GM23338 (cell line): Measurements from ENCODE around the gene ASB8. TPM values are rescaled to one million over a fixed set of nuclear protein-coding genes. Genes with fewer than 3 reads are reported as not detected.

Experiments used
- ATAC-seq: fragments of 200-7000 bp; cut with Tn5 transposase; 3 replicates; pipeline ENCODE4 v1.9.1; 2020
- DNase-seq: peaks from one replicate; pipeline ENCODE4 v3.0.0-alpha.2; 2015; ENCODE audit warnings: low spot score
- H2AFZ ChIP-seq: fragments of 200-600 bp; sonication (generic); 2 replicates; pipeline ENCODE4 v1.8.0; 2016; ENCODE audit warnings: antibody characterized with exemption, mild to moderate bottlenecking, moderate library complexity
- H3F3A ChIP-seq: fragments of 200-600 bp; sonication (generic); replicated peaks from 2 replicates; pipeline ENCODE4 v1.8.0; 2017; ENCODE audit warnings: antibody characterized with exemption, mixed run types, low read depth
- H3K27ac ChIP-seq: fragments of 200-600 bp; sonication (generic); 2 replicates; pipeline ENCODE4 v1.6.1; 2016; ENCODE audit warnings: low read depth
- H3K27me3 ChIP-seq: fragments of 200-600 bp; sonication (generic); 2 replicates; pipeline ENCODE4 v1.8.0; 2016; ENCODE audit warnings: mild to moderate bottlenecking, mixed run types, moderate library complexity; ENCODE audit not compliant: insufficient read depth
- H3K36me3 ChIP-seq: fragments of 200-600 bp; sonication (generic); 2 replicates; pipeline ENCODE4 v1.8.0; 2016; ENCODE audit warnings: mild to moderate bottlenecking; ENCODE audit not compliant: insufficient read depth
- H3K4me1 ChIP-seq: fragments of 200-600 bp; sonication (generic); 2 replicates; pipeline ENCODE4 v1.8.0; 2016; ENCODE audit warnings: mild to moderate bottlenecking, moderate library complexity; ENCODE audit not compliant: insufficient read depth
- H3K4me2 ChIP-seq: fragments of 200-600 bp; sonication (generic); 2 replicates; pipeline ENCODE4 v1.7.1; 2017; ENCODE audit warnings: mixed run types
- H3K4me3 ChIP-seq: fragments of 200-600 bp; sonication (generic); 2 replicates; pipeline ENCODE4 v1.6.1; 2016; ENCODE audit warnings: mixed run types
- H3K79me2 ChIP-seq: fragments of 200-600 bp; sonication (generic); replicated peaks from 2 replicates; pipeline ENCODE4 v1.8.0; 2017; ENCODE audit warnings: mild to moderate bottlenecking; ENCODE audit not compliant: insufficient read depth
- H3K9me2 ChIP-seq: fragments of 200-600 bp; sonication (generic); 2 replicates; pipeline ENCODE4 v1.8.0; 2017; ENCODE audit not compliant: insufficient read depth
- H4K20me1 ChIP-seq: fragments of 200-600 bp; sonication (generic); replicated peaks from 2 replicates; pipeline ENCODE4 v1.8.0; 2017; ENCODE audit warnings: mild to moderate bottlenecking; ENCODE audit not compliant: insufficient read depth
- H3K27ac Mint-ChIP-seq: 2 replicates; pipeline ENCODE4 v1.8.0; 2020; ENCODE audit warnings: inconsistent platforms, mild to moderate bottlenecking, moderate library complexity, mixed read lengths
- H3K27me3 Mint-ChIP-seq: 3 replicates; pipeline ENCODE4 v1.8.0; 2022; ENCODE audit warnings: low read depth, mild to moderate bottlenecking, moderate library complexity, mixed read lengths, inconsistent platforms; ENCODE audit not compliant: insufficient read depth, poor library complexity
- H3K36me3 Mint-ChIP-seq: 3 replicates; pipeline ENCODE4 v1.8.0; 2021; ENCODE audit warnings: low read depth, mild to moderate bottlenecking, inconsistent platforms, moderate library complexity, mixed read lengths
- H3K4me1 Mint-ChIP-seq: 3 replicates; pipeline ENCODE4 v1.8.0; 2020; ENCODE audit warnings: mild to moderate bottlenecking, inconsistent platforms, mixed read lengths
- H3K4me3 Mint-ChIP-seq: 3 replicates; pipeline ENCODE4 v1.8.0; 2021; ENCODE audit warnings: moderate library complexity, mild to moderate bottlenecking, inconsistent platforms, mixed read lengths
- H3K9me3 Mint-ChIP-seq: 3 replicates; pipeline ENCODE4 v1.8.0; 2020; ENCODE audit warnings: moderate library complexity, mild to moderate bottlenecking, inconsistent platforms, mixed read lengths
- CREB1 ChIP-seq: fragments of 250-450 bp; sonication (Bioruptor Pico); IDR thresholded peaks from 2 replicates; pipeline ENCODE4 v1.5.0; 2020; ENCODE audit warnings: low read depth, mild to moderate bottlenecking, moderate library complexity
- CTCF ChIP-seq, 2 experiments: fragments of 200-600 bp in 1 of 2; sonication (generic) in 1 of 2; conservative IDR thresholded peaks; 2 replicates each; pipeline versions ENCODE4 v1.5.1 to v1.6.1; 2016 to 2017; ENCODE audit warnings: antibody characterized with exemption in 2 of 2, low read depth in 2 of 2, mild to moderate bottlenecking in 2 of 2, moderate library complexity in 1 of 2
- ETS1 ChIP-seq: IDR thresholded peaks from 2 replicates; pipeline ENCODE4 v1.6.1; 2016; ENCODE audit warnings: antibody characterized with exemption
- EZH2 ChIP-seq: fragments of 200-600 bp; sonication (generic); IDR thresholded peaks from one replicate; pipeline ENCODE4 v1.8.0; 2017; ENCODE audit warnings: antibody characterized with exemption, mild to moderate bottlenecking, low read depth; ENCODE audit not compliant: unreplicated experiment
- EZH2phosphoT487 ChIP-seq: fragments of 200-600 bp; sonication (generic); IDR thresholded peaks from one replicate; pipeline ENCODE4 v1.8.1; 2018; ENCODE audit warnings: antibody characterized with exemption; ENCODE audit not compliant: unreplicated experiment
- JUNB ChIP-seq: IDR thresholded peaks from one replicate; pipeline ENCODE4 v1.6.1; 2016; ENCODE audit warnings: antibody characterized with exemption; ENCODE audit not compliant: unreplicated experiment
- NANOG ChIP-seq: IDR thresholded peaks from 2 replicates; pipeline ENCODE4 v1.6.1; 2016; ENCODE audit warnings: antibody characterized with exemption, borderline replicate concordance
- POLR2AphosphoS5 ChIP-seq: IDR thresholded peaks from 2 replicates; pipeline ENCODE4 v1.6.1; 2016; ENCODE audit warnings: antibody characterized with exemption, low read depth
- REST ChIP-seq: IDR thresholded peaks from one replicate; pipeline ENCODE4 v1.6.1; 2018; ENCODE audit warnings: antibody characterized with exemption; ENCODE audit not compliant: unreplicated experiment
- STAT1 ChIP-seq: IDR thresholded peaks from one replicate; pipeline ENCODE4 v1.6.1; 2016; ENCODE audit warnings: antibody characterized with exemption; ENCODE audit not compliant: unreplicated experiment
- ZNF114 ChIP-seq: fragments of 250-450 bp; sonication (Bioruptor Pico); IDR thresholded peaks from 2 replicates; pipeline ENCODE4 v1.5.0; 2020; ENCODE audit warnings: mild to moderate bottlenecking, moderate library complexity
- ZNF331 ChIP-seq: fragments of 250-450 bp; sonication (Bioruptor Pico); IDR thresholded peaks from 2 replicates; pipeline ENCODE4 v1.5.0; 2020; ENCODE audit warnings: low read depth, mild to moderate bottlenecking, moderate library complexity
- ZNF462 ChIP-seq: fragments of 250-450 bp; sonication (Bioruptor Pico); IDR thresholded peaks from 2 replicates; pipeline ENCODE4 v1.5.0; 2020; ENCODE audit warnings: mild to moderate bottlenecking, moderate library complexity
- polyA plus RNA-seq: library from polyadenylated mRNA; unstranded; fragments of >200 nt; fragmentation: Nextera tagmentation; extraction: Ambion mirVana; gene quantifications from 2 replicates; pipeline ENCODE4 v1.2.1, GENCODE V29; 2016
- total RNA-seq: library from RNA; depleted of rRNA; stranded (reverse); fragments of >200 nt; shearing (Covaris generic); gene quantifications from 2 replicates; pipeline ENCODE4 v1.2.3, GENCODE V29; 2014

ASB8 gene
- total and polyA plus RNA-seq, 2 experiments from 2014 or later: 5.4 to 8.4 TPM

- peaks cover 49% of the 10 kb centered on the region for H3K27me3 Mint-ChIP-seq
- H3K9me2 ChIP-seq: no peaks in the 10 kb centered on the region
- H3K4me3 Mint-ChIP-seq: peak overlapping the region; percentile 79; the same call in 2 of the 3 replicates
- no peaks in the 10 kb centered on the region for H4K20me1 ChIP-seq
- peaks cover 10% of the 10 kb centered on the region; the same call in 2 of the 3 replicates for H3K4me1 Mint-ChIP-seq
- H3K27ac ChIP-seq: no peak overlapping the region
- no peaks in the 10 kb centered on the region for H3K36me3 ChIP-seq
- no peaks in the 10 kb centered on the region for H3F3A ChIP-seq
- H3K9me3 Mint-ChIP-seq: peaks cover 30% of the 10 kb centered on the region
- no peak overlapping the region for H3K4me3 ChIP-seq
- no peak overlapping the region for H2AFZ ChIP-seq
- peaks cover 66% of the 10 kb centered on the region for H3K27me3 ChIP-seq
- H3K4me2 ChIP-seq: no peak overlapping the region
- H3K79me2 ChIP-seq: no peaks in the 10 kb centered on the region
- H3K4me1 ChIP-seq: peaks cover 8% of the 10 kb centered on the region
- ATAC-seq: no peak
- no peak overlapping the region for H3K27ac Mint-ChIP-seq
- no peak for TF ChIP-seq CTCF (conservative IDR thresholded peaks at IDR 0.05; ENCODE audit: low read depth in 2 of 2)
- TF ChIP-seq ETS1: no peak
- TF ChIP-seq EZH2: no peak
- no peak for TF ChIP-seq ZNF462 (CRISPR knock-in tag)
- TF ChIP-seq STAT1: no peak
- no peak for TF ChIP-seq EZH2phosphoT487
- TF ChIP-seq CREB1: no peak
- TF ChIP-seq POLR2AphosphoS5: no peak
- TF ChIP-seq REST: no peak
- no peak for TF ChIP-seq JUNB
- no peak for TF ChIP-seq ZNF114
- no peak for TF ChIP-seq ZNF331 (CRISPR knock-in tag)
- TF ChIP-seq NANOG: no peak
- peaks cover 25% of the 10 kb centered on the region for H3K36me3 Mint-ChIP-seq
- DNase-seq: peak; percentile 21
Observed at GRCh38 chr12:48199774-48200221, 42.5 kb upstream of the ASB8 start.
